GM19099 (cell line): ENCODE data around the gene MRPL43.

Source experiments
- POLR2A ChIP-seq: IDR thresholded peaks from 3 replicates; pipeline ENCODE4 v1.6.1; 2011; ENCODE audit warnings: low read depth; ENCODE audit not compliant: insufficient read length; ENCODE audit errors: extremely low read depth

MRPL43 gene

DNA sequence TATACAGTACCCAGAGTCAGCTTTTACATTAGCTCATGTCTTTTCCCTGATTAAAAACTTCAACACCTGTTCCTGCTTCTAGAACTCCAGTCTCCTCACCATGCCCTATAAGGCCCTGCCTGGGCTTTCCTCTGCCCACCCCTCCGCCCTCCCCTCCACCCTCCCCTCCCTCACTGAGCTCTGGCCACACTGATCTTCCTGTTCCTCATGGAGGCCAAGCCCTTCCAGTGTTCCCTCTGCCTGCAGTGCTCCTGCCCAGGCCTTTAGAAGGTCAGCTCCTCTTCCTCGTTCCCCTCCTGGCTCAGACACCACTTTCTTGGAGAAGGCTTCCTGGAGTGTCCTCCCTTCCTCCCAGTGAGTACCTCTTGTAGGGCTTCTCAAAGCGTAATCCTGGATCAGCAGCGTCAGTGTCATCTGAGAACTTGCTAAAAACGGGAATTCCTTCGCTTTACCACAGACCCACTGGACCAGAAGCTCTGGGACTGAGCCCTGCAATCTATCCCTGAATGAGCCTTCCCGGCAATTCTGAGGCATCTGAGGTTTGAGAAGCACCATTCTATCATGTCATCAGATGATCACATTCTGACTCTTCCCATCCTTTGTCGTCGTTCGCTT is 39.9 kb upstream of the MRPL43 start:
- TF ChIP-seq POLR2A, result no peak

DNA sequence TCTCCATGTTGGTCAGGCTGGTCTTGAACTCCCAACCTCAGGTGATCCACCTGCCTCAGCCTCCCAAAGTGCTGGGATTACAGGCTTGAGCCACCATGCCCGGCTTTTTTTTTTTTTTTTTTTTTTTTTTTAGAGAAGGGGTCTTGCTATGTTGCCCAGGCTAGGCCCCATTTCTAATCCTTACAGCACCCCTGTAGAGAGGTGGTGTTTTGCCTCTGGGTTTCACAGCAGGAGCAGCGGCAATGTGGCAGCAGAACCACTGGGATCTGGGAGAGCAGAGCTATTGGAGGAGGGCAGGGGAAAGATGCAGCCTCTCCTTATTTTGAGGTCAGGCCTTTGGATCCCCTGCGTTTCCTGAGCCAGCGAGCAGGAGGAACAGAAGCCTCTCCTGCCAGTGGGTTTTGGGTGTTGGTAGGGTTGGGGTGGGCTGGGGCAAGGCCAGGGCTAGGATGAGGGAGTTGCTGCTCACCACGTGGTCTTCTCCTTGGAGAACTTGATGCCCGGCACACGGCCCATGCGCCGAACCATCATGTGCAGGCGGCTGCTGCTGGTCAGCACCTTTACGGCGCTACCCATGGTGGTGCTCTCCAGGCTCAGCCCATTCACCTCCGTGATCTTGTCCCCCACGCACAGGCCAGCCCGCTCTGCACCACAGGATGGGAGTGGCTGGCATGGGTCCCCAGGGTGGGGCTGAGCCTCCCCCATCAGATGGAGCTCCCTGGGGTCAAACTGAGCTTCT is 35.8 kb upstream of the MRPL43 start:
- TF ChIP-seq POLR2A, result no peak

DNA sequence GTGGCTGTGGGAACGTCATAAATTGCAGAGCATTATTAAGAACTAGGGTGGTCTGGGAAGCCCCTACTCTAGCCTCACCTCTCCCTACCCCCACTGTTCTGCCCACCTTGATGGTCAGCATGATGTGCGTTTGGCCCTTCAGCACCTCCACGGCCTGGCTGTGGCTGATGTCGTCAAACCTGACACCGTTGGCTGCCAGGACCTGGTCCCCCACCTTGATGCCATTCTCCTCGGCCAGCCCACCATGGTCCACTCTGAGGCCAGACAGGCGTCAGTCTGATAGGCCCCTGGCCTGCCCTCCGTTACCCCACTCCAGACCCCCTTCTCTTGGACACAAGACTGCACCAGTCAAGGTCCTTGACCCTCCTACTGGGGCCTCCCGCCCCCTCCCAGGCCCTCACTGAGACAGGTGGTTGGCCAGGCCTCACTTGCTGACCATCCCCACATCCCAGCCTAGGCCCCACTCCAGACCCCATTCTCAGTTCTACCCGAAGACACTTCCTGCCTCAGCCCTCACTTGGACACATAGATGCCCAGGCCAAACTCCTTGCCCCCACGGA is 34.5 kb upstream of the MRPL43 start:
- TF ChIP-seq POLR2A, result no peak

DNA sequence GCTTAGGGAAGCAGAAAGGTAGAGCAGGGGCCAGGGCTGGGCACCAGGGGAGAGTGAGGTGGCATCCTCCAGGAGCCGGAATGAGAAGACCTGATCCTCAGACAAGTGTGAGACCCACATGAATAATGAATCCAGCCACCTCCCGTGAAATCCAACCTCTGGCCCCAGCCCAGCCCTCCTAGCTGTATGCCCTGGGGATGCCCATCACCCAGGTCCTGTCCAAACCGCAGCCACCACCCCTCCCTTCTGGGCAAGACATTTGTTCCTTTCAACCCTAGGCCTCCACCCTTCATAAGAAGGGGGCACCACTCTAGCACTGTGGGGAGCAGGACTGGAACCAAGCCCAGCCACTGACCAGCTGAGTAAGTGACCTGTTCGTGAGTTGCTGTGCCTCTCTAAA is 33.9 kb upstream of the MRPL43 start:
- no peak for TF ChIP-seq POLR2A

DNA sequence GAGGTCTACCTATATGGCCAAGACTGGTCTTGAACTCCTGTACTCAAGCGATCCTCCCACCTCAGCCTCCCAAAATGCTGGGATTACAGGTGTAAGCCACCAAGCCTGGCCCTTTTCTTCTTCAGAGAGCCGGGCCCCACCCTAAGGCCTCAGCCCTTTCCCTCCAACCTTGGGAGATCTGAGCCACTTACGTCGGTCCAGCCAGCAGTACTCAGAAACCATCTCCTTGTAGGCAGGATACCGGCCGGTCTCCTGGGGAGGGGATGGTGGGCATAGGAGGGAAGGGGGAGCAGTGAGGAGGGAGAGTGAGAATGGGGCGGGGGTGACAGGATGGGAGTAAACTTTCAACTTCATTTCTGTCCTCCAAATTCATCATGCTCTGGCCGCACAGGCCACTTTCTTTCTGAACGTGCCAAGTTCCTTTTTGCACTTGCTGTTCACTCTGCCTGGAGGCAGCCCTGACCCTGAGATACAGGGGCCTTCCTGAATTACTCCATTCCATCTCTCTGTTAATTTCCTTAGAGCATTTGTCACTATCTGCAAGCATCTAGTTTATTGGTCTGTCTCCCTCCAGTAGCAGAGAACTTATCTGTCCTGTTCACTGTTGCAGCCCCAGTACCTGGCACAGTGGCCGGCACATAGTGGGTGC is 33.3 kb upstream of the MRPL43 start:
- TF ChIP-seq POLR2A, result no peak

DNA sequence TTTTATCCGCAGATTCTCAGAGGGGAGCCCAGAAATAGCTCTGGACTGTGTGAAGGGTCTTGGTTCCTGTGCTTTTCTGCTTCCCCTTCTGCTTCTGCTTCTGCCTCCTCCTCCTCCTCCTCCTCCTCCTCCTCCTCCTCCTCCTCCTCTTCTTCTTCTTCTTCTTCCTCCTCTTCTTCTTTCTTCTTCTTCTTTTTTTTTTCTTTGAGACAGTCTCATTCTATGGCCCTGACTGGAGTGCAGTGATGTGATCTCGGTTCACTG is 32.1 kb upstream of the MRPL43 start:
- no peak for TF ChIP-seq POLR2A

DNA sequence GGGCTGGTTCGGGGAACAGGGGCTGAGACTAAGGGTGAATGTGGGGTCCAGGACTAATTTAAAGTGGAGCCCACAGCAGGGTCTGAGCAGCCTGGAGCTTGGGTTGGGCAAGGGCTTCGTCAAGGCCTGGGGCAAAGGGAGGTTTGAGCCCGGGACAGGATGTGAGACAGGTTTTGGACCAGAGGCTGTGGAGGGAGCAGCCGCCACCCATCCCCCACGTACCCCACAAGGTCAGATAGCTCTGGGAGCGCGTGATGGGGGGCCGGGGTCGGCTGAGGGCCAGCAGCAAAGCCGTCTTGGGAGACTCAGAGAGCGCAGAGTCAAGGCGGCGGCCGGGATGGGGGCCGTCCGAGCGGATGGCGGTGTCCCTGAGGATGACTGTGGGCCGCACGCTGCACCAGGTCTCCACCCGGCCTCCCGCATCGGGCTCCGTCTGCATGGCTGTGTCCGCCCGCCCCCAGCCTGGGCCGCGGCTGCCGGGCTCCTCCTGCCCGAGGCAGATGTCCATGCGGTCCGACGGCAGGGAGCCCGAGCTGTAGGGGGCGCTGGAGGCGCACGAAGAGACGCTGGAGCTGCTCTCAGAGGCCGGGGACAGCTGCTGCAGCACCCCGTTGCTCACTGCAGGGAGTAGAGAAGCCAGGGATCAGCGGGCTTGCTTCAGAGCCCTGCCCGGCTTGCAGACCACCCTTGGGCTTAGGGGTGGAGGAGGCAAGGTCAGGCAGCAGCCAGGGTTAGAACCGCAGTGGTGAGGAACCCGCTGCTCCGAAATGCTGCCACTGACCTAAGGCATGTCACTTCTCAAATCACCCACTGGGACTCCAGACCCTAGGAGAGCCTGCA is 31.5 kb upstream of the MRPL43 start:
- no peak for TF ChIP-seq POLR2A

GRCh38 chr10:101018118-101018599 is 30.9 kb upstream of the MRPL43 start:
- TF ChIP-seq POLR2A, result no peak

DNA sequence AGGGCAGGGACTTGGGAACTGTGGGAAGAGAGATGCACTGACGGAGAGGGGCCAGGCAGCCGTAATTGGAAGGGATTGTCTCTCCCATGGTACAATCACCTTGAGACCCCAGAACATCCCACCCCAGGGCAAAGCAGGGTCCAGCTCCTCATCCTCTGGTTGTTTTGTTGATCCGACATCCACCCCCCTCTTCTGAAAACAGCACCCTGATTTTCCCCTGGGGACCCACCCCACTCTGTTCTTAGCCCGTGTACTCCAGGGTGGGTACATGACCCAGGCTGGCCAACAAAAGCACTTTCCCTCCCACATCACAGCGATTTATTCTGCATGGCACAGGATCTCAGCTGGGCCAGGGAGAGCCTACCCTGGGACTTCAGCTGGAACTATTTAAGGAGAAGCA is 29.5 kb upstream of the MRPL43 start:
- no peak for TF ChIP-seq POLR2A

DNA sequence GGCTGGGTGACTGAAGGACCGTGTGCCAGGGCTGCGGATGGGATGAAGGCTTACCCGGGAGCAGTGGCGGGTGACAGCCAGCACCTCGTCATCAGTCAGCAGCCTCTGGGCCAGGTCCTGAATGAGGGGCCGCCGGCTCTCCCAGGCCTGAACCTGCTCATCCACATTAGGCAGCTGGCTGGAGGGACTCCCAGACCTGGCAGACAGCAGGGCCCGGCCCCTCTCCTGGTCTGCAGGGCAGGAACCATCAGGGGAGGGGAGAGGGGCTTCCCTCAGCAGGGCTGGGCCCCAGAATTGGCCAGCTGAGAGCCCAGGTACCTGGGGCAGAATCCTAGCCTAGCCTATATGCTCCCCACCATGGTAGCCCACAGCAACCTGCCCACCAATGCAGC is 28.3 kb upstream of the MRPL43 start:
- TF ChIP-seq POLR2A, result no peak

- TF ChIP-seq POLR2A, result no peak
Measured at GRCh38 chr10:101014966-101015581, 27.8 kb upstream of the MRPL43 start.

DNA sequence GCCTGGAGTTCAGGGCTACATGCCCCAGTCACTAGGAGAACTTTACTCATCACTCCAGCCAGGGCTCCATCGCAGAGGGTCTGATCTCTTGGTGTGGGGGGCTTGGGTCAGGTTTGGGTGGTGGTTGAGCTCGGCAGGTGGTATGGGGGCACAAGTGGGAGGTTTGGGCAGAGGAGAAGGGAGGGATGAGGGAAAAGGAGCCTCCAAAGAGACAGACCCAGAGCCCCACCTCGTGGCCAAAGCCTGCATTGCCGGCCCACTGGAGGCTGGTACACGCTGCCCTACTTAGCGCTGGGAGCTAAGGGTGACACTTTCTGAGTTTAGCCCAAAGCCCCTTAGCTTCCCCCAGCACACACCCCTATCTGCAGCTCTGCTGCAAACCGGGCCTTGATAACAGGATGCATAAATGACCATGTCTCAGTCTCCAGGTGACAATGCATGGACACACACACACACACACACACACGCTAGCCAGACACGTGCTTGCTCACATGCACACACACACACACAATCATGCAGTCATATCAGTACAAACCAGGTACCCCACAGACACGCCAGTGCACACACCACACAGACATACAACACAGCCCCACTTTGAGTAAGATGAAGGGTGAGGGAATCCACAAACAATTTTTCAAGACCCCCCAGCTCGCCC is 27.1 kb upstream of the MRPL43 start:
- TF ChIP-seq POLR2A, result no peak

GRCh38 chr10:101013365-101013825 is 26.1 kb upstream of the MRPL43 start:
- no peak for TF ChIP-seq POLR2A
